Endothelial cell (in vitro differentiated cells): ENCODE measurements around the gene TMIE. TPM values are rescaled to one million over a fixed set of nuclear protein-coding genes. Genes with fewer than 3 reads are reported as not detected.

Experiments
- DNase-seq: peaks from one replicate; pipeline ENCODE4 v3.0.0; 2021; ENCODE audit warnings: low spot score
- H3K27ac Mint-ChIP-seq: one replicate; pipeline ENCODE4 v1.8.0; 2021; ENCODE audit warnings: mixed read lengths, inconsistent platforms; ENCODE audit not compliant: unreplicated experiment
- H3K27me3 Mint-ChIP-seq: one replicate; pipeline ENCODE4 v1.8.0; 2021; ENCODE audit warnings: mild to moderate bottlenecking, moderate library complexity, mixed read lengths, inconsistent platforms; ENCODE audit not compliant: unreplicated experiment
- H3K36me3 Mint-ChIP-seq: one replicate; pipeline ENCODE4 v1.8.0; 2021; ENCODE audit warnings: mild to moderate bottlenecking, low read depth, mixed read lengths, inconsistent platforms; ENCODE audit not compliant: unreplicated experiment
- H3K4me1 Mint-ChIP-seq: one replicate; pipeline ENCODE4 v1.8.0; 2021; ENCODE audit warnings: mild to moderate bottlenecking, mixed read lengths, inconsistent platforms; ENCODE audit not compliant: unreplicated experiment
- H3K4me3 Mint-ChIP-seq: one replicate; pipeline ENCODE4 v1.8.0; 2021; ENCODE audit warnings: mild to moderate bottlenecking, mixed read lengths, inconsistent platforms; ENCODE audit not compliant: unreplicated experiment
- H3K9me3 Mint-ChIP-seq: one replicate; pipeline ENCODE4 v1.8.0; 2021; ENCODE audit warnings: mixed read lengths, inconsistent platforms; ENCODE audit not compliant: unreplicated experiment
- total RNA-seq: library from RNA; stranded (reverse); fragmentation: NEBNext Ultra II Directional; extraction: Animal tissue kit (Norgen Biotek cat#: 25700); gene quantifications from one replicate; pipeline ENCODE4 v1.2.1, GENCODE V29; 2021; ENCODE audit not compliant: unreplicated experiment
- TF ChIP-seq, protein P1 (sequence below): fragments of 200-600 bp; sonication (generic); IDR thresholded peaks from one replicate; pipeline ENCODE4 v1.5.0; 2021; ENCODE audit warnings: antibody characterized with exemption; ENCODE audit not compliant: unreplicated experiment

The TMIE gene
- total RNA-seq, 1 donor from 2014 or later, result 0.23 TPM

DNA sequence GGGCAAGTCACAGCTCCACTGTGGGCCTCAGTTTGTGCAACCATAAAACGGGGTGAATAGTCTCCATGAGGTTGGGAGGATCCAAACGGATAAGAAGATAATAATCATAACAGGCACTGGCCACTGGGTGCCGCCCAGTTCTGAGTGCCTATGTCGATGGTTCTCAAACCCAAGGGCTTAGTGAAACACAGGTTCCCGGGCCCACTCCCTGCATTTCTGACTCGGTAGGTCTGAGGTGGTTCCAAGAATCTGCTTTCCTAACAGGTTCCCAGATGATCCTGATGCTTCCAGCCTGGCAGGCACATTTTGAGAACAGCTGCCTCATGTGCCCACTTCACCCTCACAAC is 28.9 kb upstream of the TMIE start:
- no peaks in the 10 kb centered on the region for H3K9me3 Mint-ChIP-seq
- H3K4me1 Mint-ChIP-seq, result no peaks in the 10 kb centered on the region
- DNase-seq, result no peak
- no peak overlapping the region for H3K27ac Mint-ChIP-seq
- H3K4me3 Mint-ChIP-seq, result no peak overlapping the region
- TF ChIP-seq, protein P1, sequence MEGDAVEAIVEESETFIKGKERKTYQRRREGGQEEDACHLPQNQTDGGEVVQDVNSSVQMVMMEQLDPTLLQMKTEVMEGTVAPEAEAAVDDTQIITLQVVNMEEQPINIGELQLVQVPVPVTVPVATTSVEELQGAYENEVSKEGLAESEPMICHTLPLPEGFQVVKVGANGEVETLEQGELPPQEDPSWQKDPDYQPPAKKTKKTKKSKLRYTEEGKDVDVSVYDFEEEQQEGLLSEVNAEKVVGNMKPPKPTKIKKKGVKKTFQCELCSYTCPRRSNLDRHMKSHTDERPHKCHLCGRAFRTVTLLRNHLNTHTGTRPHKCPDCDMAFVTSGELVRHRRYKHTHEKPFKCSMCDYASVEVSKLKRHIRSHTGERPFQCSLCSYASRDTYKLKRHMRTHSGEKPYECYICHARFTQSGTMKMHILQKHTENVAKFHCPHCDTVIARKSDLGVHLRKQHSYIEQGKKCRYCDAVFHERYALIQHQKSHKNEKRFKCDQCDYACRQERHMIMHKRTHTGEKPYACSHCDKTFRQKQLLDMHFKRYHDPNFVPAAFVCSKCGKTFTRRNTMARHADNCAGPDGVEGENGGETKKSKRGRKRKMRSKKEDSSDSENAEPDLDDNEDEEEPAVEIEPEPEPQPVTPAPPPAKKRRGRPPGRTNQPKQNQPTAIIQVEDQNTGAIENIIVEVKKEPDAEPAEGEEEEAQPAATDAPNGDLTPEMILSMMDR, result no peak
- peaks cover 4% of the 10 kb centered on the region for H3K36me3 Mint-ChIP-seq
- H3K27me3 Mint-ChIP-seq, result peaks cover 5% of the 10 kb centered on the region

DNA sequence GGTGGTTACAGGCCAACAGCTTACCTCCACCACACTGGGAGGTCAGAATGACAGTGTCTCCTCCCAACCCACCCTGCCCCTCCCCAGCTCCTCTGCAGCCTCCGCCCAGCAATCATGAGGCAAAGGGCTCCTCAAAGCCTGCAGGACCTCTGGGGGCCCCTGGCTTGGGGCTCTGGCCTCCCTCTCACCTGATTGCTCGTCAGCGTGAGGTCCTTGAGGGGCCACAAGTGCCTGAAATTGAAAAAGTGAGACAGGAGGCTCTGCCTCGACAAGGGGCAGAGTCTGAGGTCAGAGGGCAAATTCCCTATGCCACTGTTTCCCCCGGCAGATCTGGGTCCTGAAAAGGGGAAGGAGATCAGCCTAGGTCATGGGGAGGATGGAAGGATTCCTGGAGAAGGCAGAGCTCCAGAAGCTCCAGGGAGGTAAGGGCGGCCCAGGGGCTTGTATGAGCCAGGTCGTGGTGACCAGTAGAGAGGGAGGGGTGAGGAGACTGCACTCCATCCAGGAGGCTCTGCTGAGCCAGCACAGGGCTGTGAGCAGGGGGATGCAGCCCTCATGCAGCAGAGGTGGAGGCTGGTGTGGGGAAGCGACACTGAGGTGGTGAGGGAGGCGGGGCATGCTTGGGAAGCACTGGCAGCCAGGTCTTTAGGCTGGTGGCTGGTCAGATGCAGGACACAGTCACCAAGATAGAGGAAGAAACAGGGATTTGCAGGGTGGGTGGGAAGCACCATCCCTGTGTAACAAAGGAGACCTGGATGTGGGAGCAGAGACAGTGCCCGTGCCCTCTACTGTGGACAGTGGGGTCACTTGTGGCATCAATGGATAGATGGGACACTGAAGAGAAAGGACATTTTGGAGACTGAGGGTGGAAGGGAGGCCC is 27.8 kb upstream of the TMIE start:
- TF ChIP-seq, protein P1, result no peak
- H3K4me1 Mint-ChIP-seq, result no peaks in the 10 kb centered on the region
- H3K36me3 Mint-ChIP-seq, result peaks cover 4% of the 10 kb centered on the region
- H3K27ac Mint-ChIP-seq, result peak overlapping the region; percentile 36
- no peak for DNase-seq
- no peaks in the 10 kb centered on the region for H3K9me3 Mint-ChIP-seq
- H3K27me3 Mint-ChIP-seq, result peaks cover 7% of the 10 kb centered on the region
- H3K4me3 Mint-ChIP-seq, result no peak overlapping the region

DNA sequence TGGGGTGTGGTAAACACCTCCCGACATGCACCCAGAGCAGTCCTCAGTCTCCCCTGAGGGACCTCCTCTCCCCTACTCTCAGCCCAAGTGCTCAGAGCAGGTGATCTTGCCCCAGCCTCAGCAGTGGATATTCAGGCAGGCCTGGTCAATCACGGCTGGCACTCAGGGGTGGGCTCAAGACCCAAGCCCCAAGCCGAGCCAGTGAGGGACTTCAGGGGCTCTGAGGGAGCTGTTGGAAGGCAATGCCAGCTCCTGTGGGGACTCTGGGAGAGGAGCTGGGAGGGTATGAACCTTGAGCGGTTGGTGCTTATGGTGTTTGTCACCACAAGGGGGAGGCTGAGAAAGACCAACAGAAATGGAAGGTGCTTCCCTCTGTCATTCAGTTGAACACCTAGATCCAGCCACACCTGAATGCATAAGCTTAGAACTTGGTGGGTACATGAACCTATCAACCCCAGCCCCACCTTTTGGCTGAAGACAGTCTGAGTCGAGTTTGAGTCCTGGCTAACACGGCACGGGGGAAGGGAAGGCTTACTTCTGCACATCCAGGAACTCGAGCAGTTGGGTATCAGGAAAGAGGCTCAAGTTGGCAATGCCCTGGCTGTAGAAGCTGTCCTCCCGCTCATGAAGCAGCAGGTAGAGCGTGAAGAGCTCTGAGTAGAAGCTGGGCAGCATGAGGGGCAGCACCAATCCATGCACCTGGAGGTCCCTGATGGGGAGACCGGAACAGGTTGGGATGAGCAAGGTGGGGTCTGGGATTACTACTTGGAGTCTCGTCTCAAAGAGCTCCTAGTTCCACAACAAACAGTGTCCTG is 27.0 kb upstream of the TMIE start:
- Mint-ChIP-seq H3K36me3 (peaks cover 4% of the 10 kb centered on the region), H3K27ac (no peak overlapping the region), H3K9me3 (no peaks in the 10 kb centered on the region), H3K4me1 (no peaks in the 10 kb centered on the region), H3K27me3 (peaks cover 7% of the 10 kb centered on the region), H3K4me3 (no peak overlapping the region)
- DNase-seq, result no peak
- TF ChIP-seq, protein P1, result peak; percentile 16

DNA sequence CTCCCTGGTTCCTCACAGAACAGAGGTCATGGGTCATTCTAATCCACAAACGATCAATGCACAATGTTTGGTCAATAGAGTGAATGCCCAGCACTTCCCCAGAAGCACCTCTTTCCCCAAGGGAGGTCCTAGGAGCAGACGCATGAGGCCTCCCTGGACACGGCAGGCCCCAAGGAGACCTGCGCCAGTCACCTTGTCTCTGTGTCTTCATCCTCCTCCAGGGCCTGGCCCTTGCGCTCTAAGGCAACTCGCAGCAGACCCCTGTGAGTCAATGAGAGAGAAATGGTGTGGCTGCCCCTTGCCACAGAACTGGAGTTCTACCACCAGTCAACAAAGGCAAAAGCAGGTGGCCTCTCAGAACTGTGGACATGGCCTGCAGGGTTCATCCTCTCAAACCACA is 25.8 kb upstream of the TMIE start:
- Mint-ChIP-seq H3K4me3 (no peak overlapping the region), H3K27me3 (peaks cover 7% of the 10 kb centered on the region), H3K36me3 (peaks cover 4% of the 10 kb centered on the region), H3K4me1 (no peaks in the 10 kb centered on the region), H3K27ac (no peak overlapping the region), H3K9me3 (no peaks in the 10 kb centered on the region)
- TF ChIP-seq, protein P1, result no peak
- DNase-seq, result no peak
